WTC11 (cell line): Measurements from ENCODE around the gene LIN28A. TPM values are rescaled to one million over a fixed set of nuclear protein-coding genes. Genes with fewer than 3 reads are reported as not detected.

Source experiments
- ATAC-seq: fragments of 200-7000 bp; cut with Tn5 transposase; 2 replicates; pipeline ENCODE4 v1.10.0; 2021; ENCODE audit warnings: mild to moderate bottlenecking, moderate library complexity
- CTCF ChIA-PET: fragments of 300-600 bp; sonication (Branson Sonifier 250); formaldehyde crosslinking; loops from one replicate; lab custom pipeline; 2021; ENCODE audit warnings: antibody characterized with exemption; lab: Charles Lee
- POLR2A ChIA-PET: fragments of 350-600 bp; sonication (Branson Sonifier 250); formaldehyde crosslinking; loops from one replicate; lab custom pipeline; 2021; ENCODE audit warnings: antibody characterized with exemption; lab: Charles Lee
- DNase-seq: peaks from one replicate; pipeline ENCODE4 v3.0.0; 2021; ENCODE audit warnings: low spot score
- H3K27ac Mint-ChIP-seq: 2 replicates; pipeline ENCODE4 v1.8.0; 2021; ENCODE audit warnings: mixed read lengths
- H3K27me3 Mint-ChIP-seq: 2 replicates; pipeline ENCODE4 v1.8.0; 2021; ENCODE audit warnings: low read depth, mild to moderate bottlenecking, moderate library complexity, mixed read lengths
- H3K36me3 Mint-ChIP-seq: 2 replicates; pipeline ENCODE4 v1.8.0; 2021; ENCODE audit warnings: mixed read lengths
- H3K4me1 Mint-ChIP-seq: 2 replicates; pipeline ENCODE4 v1.8.0; 2022; ENCODE audit warnings: mixed read lengths
- H3K4me3 Mint-ChIP-seq: 2 replicates; pipeline ENCODE4 v1.8.0; 2021; ENCODE audit warnings: mild to moderate bottlenecking, moderate library complexity, mixed read lengths
- H3K9me3 Mint-ChIP-seq: 2 replicates; pipeline ENCODE4 v1.8.0; 2021; ENCODE audit warnings: mixed read lengths
- FOXK1 ChIP-seq: sonication (generic); formaldehyde crosslinking; IDR thresholded peaks from 2 replicates; pipeline ENCODE4 v1.8.0; 2022; ENCODE audit warnings: mild to moderate bottlenecking, moderate library complexity, missing genetic modification reagents
- GRHL2 ChIP-seq: fragments of 250-450 bp; sonication (Bioruptor Pico); IDR thresholded peaks from 2 replicates; pipeline ENCODE4 v1.8.0; 2022; ENCODE audit warnings: mild to moderate bottlenecking, moderate library complexity; ENCODE audit not compliant: insufficient replicate concordance, severe bottlenecking
- JAZF1 ChIP-seq: fragments of 250-450 bp; sonication (Bioruptor Pico); IDR thresholded peaks from 2 replicates; pipeline ENCODE4 v1.9.0; 2021; ENCODE audit warnings: moderate library complexity, mild to moderate bottlenecking, inconsistent platforms
- JUN ChIP-seq: sonication (generic); formaldehyde crosslinking; IDR thresholded peaks from 2 replicates; pipeline ENCODE4 v1.8.0; 2023; ENCODE audit warnings: mild to moderate bottlenecking, missing genetic modification reagents
- MXD4 ChIP-seq: fragments of 250-450 bp; sonication (Bioruptor Pico); IDR thresholded peaks from 2 replicates; pipeline ENCODE4 v1.8.0; 2021; ENCODE audit warnings: mild to moderate bottlenecking, moderate library complexity, borderline replicate concordance
- MYBL2 ChIP-seq: sonication (generic); formaldehyde crosslinking; IDR thresholded peaks from 2 replicates; pipeline ENCODE4 v1.8.1; 2023; ENCODE audit warnings: mild to moderate bottlenecking, moderate library complexity, missing genetic modification reagents
- NR1H2 ChIP-seq: sonication (generic); formaldehyde crosslinking; IDR thresholded peaks from 2 replicates; pipeline ENCODE4 v1.9.0; 2021; ENCODE audit warnings: mild to moderate bottlenecking, moderate library complexity, missing genetic modification reagents
- NR2C2 ChIP-seq: sonication (generic); formaldehyde crosslinking; IDR thresholded peaks from 2 replicates; pipeline ENCODE4 v1.8.0; 2022; ENCODE audit warnings: mild to moderate bottlenecking, missing genetic modification reagents
- RELA ChIP-seq: sonication (generic); formaldehyde crosslinking; IDR thresholded peaks from 2 replicates; pipeline ENCODE4 v1.8.1; 2022; ENCODE audit warnings: missing genetic modification reagents, mild to moderate bottlenecking, borderline replicate concordance
- RORB ChIP-seq: fragments of 250-450 bp; sonication (Bioruptor Pico); IDR thresholded peaks from 2 replicates; pipeline ENCODE4 v1.9.0; 2021; ENCODE audit warnings: mild to moderate bottlenecking
- SMAD3 ChIP-seq: sonication (generic); formaldehyde crosslinking; IDR thresholded peaks from 2 replicates; pipeline ENCODE4 v1.8.0; 2022; ENCODE audit warnings: missing genetic modification reagents, mild to moderate bottlenecking, borderline replicate concordance
- TEAD1 ChIP-seq: sonication (generic); formaldehyde crosslinking; IDR thresholded peaks from 2 replicates; pipeline ENCODE4 v1.8.0; 2022; ENCODE audit warnings: mild to moderate bottlenecking, missing genetic modification reagents
- ZNF232 ChIP-seq: sonication (generic); formaldehyde crosslinking; IDR thresholded peaks from 2 replicates; pipeline ENCODE4 v1.8.0; 2022; ENCODE audit warnings: mild to moderate bottlenecking, missing genetic modification reagents
- ZNF416 ChIP-seq: fragments of 250-450 bp; sonication (Bioruptor Pico); IDR thresholded peaks from 2 replicates; pipeline ENCODE4 v1.9.0; 2021; ENCODE audit warnings: mild to moderate bottlenecking, inconsistent platforms
- ZNF671 ChIP-seq: fragments of 250-450 bp; sonication (Bioruptor Pico); IDR thresholded peaks from 2 replicates; pipeline ENCODE4 v1.8.0; 2021; ENCODE audit warnings: mild to moderate bottlenecking
- total RNA-seq: library from RNA; stranded (reverse); gene quantifications from 3 replicates; pipeline ENCODE4 v1.2.3, GENCODE V29; 2021
- TF ChIP-seq, protein P1 (sequence below): sonication (generic); formaldehyde crosslinking; IDR thresholded peaks from 2 replicates; pipeline ENCODE4 v1.8.1; 2023; ENCODE audit warnings: mild to moderate bottlenecking, missing genetic modification reagents
- TF ChIP-seq, protein P2 (sequence below): sonication (generic); formaldehyde crosslinking; IDR thresholded peaks from 2 replicates; pipeline ENCODE4 v1.8.1; 2022; ENCODE audit warnings: low read depth, mild to moderate bottlenecking, moderate library complexity, missing genetic modification reagents, borderline replicate concordance
- TF ChIP-seq, protein P3 (sequence below): sonication (generic); formaldehyde crosslinking; IDR thresholded peaks from 2 replicates; pipeline ENCODE4 v1.8.1; 2022; ENCODE audit warnings: mild to moderate bottlenecking, moderate library complexity, missing genetic modification reagents
- TF ChIP-seq, protein P4 (sequence below): sonication (generic); formaldehyde crosslinking; IDR thresholded peaks from 2 replicates; pipeline ENCODE4 v1.8.1; 2023; ENCODE audit warnings: mild to moderate bottlenecking, missing genetic modification reagents, moderate library complexity
- TF ChIP-seq, protein P5 (sequence below): sonication (generic); formaldehyde crosslinking; IDR thresholded peaks from 2 replicates; pipeline ENCODE4 v1.8.1; 2022; ENCODE audit warnings: missing genetic modification reagents, borderline replicate concordance
- TF ChIP-seq, protein P6 (sequence below): sonication (generic); formaldehyde crosslinking; IDR thresholded peaks from 2 replicates; pipeline ENCODE4 v1.8.0; 2023; ENCODE audit warnings: missing genetic modification reagents
- TF ChIP-seq, protein P7 (sequence below): sonication (generic); formaldehyde crosslinking; IDR thresholded peaks from 2 replicates; pipeline ENCODE4 v1.8.1; 2023; ENCODE audit warnings: mild to moderate bottlenecking, missing genetic modification reagents
- TF ChIP-seq, protein P8 (sequence below): sonication (generic); formaldehyde crosslinking; IDR thresholded peaks from 2 replicates; pipeline ENCODE4 v1.8.1; 2023; ENCODE audit warnings: mild to moderate bottlenecking, missing genetic modification reagents, moderate library complexity

The LIN28A gene
- total RNA-seq, 1 experiment from 2014 or later, result 1,251 TPM

DNA sequence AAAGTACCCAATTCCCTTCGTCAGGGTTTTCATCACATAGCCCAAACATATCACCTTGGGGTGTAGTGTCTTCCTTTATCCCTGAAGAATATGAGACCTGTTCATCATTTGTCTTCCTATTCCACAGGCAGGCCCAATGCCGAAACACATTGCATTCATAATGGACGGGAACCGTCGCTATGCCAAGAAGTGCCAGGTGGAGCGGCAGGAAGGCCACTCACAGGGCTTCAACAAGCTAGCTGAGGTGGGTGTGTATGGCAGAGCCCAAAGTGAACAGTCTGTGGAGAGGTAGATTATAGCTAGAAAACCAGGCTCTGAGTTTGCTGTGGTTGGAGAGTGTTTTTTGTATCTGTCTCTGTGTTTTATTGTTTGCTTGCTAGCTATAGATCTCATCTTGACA lies 27.4 kb downstream of the LIN28A start:
- POLR2A ChIA-PET, result interaction anchor here (0.6 kb wide), 1 partner anchor 86 kb away, joined by 6 read pairs; no protein-coding TSS in a partner anchor
- Mint-ChIP-seq H3K27ac (no peak overlapping the region), H3K4me3 (no peak overlapping the region), H3K27me3 (no peaks in the 10 kb centered on the region), H3K9me3 (no peaks in the 10 kb centered on the region), H3K4me1 (no peaks in the 10 kb centered on the region), H3K36me3 (peaks cover 43% of the 10 kb centered on the region)
- TF ChIP-seq ZNF671 (CRISPR knock-in tag) (no peak), JUN (no peak), NR1H2 (CRISPR knock-in tag) (no peak), ZNF416 (CRISPR knock-in tag) (no peak)
- TF ChIP-seq, protein P1, sequence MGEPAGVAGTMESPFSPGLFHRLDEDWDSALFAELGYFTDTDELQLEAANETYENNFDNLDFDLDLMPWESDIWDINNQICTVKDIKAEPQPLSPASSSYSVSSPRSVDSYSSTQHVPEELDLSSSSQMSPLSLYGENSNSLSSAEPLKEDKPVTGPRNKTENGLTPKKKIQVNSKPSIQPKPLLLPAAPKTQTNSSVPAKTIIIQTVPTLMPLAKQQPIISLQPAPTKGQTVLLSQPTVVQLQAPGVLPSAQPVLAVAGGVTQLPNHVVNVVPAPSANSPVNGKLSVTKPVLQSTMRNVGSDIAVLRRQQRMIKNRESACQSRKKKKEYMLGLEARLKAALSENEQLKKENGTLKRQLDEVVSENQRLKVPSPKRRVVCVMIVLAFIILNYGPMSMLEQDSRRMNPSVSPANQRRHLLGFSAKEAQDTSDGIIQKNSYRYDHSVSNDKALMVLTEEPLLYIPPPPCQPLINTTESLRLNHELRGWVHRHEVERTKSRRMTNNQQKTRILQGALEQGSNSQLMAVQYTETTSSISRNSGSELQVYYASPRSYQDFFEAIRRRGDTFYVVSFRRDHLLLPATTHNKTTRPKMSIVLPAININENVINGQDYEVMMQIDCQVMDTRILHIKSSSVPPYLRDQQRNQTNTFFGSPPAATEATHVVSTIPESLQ (CRISPR knock-in tag), result no peak
- CTCF ChIA-PET, result no interaction called here
- DNase-seq (no peak), ATAC-seq (no peak)

DNA sequence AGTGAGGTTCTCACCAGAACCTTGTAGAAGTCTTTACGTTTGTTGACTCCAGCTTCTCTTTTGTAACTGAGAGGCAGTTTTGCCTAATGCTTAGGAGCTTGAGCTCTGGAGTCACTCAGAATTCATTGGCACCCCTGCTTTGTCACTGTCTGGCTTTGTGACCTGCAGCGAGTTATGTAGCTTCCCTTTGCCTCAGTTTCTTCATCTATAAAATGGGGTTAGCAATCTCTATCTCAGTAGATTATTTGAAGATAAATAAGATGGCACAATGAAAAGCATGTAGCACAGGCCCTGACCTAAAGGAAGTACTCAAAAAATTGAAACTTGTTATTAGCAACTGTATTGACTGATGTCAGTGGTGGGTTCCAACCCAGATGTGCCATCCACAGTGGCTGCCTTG lies 29.6 kb downstream of the LIN28A start:
- ATAC-seq, result no peak
- H3K9me3 Mint-ChIP-seq, result no peaks in the 10 kb centered on the region
- H3K27ac Mint-ChIP-seq, result no peak overlapping the region
- peaks cover 57% of the 10 kb centered on the region for H3K36me3 Mint-ChIP-seq
- TF ChIP-seq, protein P2, sequence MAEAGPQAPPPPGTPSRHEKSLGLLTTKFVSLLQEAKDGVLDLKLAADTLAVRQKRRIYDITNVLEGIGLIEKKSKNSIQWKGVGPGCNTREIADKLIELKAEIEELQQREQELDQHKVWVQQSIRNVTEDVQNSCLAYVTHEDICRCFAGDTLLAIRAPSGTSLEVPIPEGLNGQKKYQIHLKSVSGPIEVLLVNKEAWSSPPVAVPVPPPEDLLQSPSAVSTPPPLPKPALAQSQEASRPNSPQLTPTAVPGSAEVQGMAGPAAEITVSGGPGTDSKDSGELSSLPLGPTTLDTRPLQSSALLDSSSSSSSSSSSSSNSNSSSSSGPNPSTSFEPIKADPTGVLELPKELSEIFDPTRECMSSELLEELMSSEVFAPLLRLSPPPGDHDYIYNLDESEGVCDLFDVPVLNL, result no peak
- TF ChIP-seq ZNF232 (CRISPR knock-in tag), result no peak
- no peaks in the 10 kb centered on the region for H3K4me1 Mint-ChIP-seq
- no peaks in the 10 kb centered on the region for H3K27me3 Mint-ChIP-seq
- CTCF ChIA-PET, result interaction anchor here (0.6 kb wide), 1 partner anchor 86 kb away, joined by 3 read pairs; no protein-coding TSS in a partner anchor
- POLR2A ChIA-PET, result no interaction called here
- DNase-seq, result no peak
- no peak overlapping the region for H3K4me3 Mint-ChIP-seq

DNA sequence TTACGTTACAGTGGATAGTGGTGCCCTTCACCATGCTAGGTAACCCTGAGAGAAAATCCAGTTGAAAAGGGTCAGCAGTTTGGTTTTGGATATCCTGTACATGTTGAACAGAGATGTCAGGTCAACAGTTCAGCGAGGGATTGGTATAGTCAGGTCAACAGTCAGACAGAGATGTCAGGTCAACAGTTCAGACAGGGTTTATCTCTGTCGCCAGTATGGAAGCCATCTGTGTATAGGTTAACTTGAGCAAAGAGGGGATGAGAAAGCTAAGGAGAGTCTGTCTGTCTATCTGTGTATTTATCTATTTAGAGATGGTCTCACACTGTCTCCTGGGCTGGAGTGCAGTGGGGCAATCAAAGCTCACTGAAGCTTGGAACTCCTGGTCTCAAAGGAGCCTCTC lies 39.3 kb downstream of the LIN28A start:
- POLR2A ChIA-PET, result no interaction called here
- Mint-ChIP-seq H3K27me3 (no peaks in the 10 kb centered on the region), H3K27ac (no peak overlapping the region), H3K36me3 (peaks cover 43% of the 10 kb centered on the region), H3K9me3 (no peaks in the 10 kb centered on the region), H3K4me1 (peaks cover 5% of the 10 kb centered on the region), H3K4me3 (no peak overlapping the region)
- CTCF ChIA-PET, result no interaction called here
- no peak for ATAC-seq
- DNase-seq, result no peak
- TF ChIP-seq RELA (CRISPR knock-in tag), result no peak
- TF ChIP-seq MYBL2 (CRISPR knock-in tag), result no peak
- TF ChIP-seq NR2C2 (CRISPR knock-in tag), result no peak
- TF ChIP-seq, protein P3, sequence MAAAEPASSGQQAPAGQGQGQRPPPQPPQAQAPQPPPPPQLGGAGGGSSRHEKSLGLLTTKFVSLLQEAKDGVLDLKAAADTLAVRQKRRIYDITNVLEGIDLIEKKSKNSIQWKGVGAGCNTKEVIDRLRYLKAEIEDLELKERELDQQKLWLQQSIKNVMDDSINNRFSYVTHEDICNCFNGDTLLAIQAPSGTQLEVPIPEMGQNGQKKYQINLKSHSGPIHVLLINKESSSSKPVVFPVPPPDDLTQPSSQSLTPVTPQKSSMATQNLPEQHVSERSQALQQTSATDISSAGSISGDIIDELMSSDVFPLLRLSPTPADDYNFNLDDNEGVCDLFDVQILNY (CRISPR knock-in tag), result no peak
- no peak for TF ChIP-seq MXD4 (CRISPR knock-in tag)
- TF ChIP-seq SMAD3 (CRISPR knock-in tag), result no peak
- no peak for TF ChIP-seq TEAD1 (CRISPR knock-in tag)
- TF ChIP-seq RORB, result no peak
- TF ChIP-seq, protein P4, sequence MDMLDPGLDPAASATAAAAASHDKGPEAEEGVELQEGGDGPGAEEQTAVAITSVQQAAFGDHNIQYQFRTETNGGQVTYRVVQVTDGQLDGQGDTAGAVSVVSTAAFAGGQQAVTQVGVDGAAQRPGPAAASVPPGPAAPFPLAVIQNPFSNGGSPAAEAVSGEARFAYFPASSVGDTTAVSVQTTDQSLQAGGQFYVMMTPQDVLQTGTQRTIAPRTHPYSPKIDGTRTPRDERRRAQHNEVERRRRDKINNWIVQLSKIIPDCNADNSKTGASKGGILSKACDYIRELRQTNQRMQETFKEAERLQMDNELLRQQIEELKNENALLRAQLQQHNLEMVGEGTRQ, result no peak
- TF ChIP-seq JAZF1 (CRISPR knock-in tag), result no peak
- no peak for TF ChIP-seq GRHL2 (CRISPR knock-in tag)
- TF ChIP-seq, protein P5, sequence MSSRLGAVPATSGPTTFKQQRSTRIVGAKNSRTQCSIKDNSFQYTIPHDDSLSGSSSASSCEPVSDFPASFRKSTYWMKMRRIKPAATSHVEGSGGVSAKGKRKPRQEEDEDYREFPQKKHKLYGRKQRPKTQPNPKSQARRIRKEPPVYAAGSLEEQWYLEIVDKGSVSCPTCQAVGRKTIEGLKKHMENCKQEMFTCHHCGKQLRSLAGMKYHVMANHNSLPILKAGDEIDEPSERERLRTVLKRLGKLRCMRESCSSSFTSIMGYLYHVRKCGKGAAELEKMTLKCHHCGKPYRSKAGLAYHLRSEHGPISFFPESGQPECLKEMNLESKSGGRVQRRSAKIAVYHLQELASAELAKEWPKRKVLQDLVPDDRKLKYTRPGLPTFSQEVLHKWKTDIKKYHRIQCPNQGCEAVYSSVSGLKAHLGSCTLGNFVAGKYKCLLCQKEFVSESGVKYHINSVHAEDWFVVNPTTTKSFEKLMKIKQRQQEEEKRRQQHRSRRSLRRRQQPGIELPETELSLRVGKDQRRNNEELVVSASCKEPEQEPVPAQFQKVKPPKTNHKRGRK (CRISPR knock-in tag), result no peak
- TF ChIP-seq, protein P6, sequence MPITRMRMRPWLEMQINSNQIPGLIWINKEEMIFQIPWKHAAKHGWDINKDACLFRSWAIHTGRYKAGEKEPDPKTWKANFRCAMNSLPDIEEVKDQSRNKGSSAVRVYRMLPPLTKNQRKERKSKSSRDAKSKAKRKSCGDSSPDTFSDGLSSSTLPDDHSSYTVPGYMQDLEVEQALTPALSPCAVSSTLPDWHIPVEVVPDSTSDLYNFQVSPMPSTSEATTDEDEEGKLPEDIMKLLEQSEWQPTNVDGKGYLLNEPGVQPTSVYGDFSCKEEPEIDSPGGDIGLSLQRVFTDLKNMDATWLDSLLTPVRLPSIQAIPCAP (CRISPR knock-in tag), result no peak
- TF ChIP-seq, protein P7, sequence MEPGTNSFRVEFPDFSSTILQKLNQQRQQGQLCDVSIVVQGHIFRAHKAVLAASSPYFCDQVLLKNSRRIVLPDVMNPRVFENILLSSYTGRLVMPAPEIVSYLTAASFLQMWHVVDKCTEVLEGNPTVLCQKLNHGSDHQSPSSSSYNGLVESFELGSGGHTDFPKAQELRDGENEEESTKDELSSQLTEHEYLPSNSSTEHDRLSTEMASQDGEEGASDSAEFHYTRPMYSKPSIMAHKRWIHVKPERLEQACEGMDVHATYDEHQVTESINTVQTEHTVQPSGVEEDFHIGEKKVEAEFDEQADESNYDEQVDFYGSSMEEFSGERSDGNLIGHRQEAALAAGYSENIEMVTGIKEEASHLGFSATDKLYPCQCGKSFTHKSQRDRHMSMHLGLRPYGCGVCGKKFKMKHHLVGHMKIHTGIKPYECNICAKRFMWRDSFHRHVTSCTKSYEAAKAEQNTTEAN (CRISPR knock-in tag), result no peak
- no peak for TF ChIP-seq FOXK1
- TF ChIP-seq, protein P8, sequence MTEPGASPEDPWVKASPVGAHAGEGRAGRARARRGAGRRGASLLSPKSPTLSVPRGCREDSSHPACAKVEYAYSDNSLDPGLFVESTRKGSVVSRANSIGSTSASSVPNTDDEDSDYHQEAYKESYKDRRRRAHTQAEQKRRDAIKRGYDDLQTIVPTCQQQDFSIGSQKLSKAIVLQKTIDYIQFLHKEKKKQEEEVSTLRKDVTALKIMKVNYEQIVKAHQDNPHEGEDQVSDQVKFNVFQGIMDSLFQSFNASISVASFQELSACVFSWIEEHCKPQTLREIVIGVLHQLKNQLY (CRISPR knock-in tag), result no peak
